H4 (cell line): ENCODE results near the gene NKG7. TPM values are rescaled to one million over a fixed set of nuclear protein-coding genes. Genes with fewer than 3 reads are reported as not detected.
"Not testable (repeated sequence)": the region's sequence is repeated elsewhere in the genome, so short reads cannot be mapped to it uniquely, and the experiment has no call there.

Experiments
- DNase-seq: peaks from one replicate; pipeline ENCODE4 v3.0.0-alpha.2; 2015; ENCODE audit warnings: low spot score
- total RNA-seq: library from RNA; depleted of rRNA; stranded (reverse); fragments of >200 nt; shearing (Covaris generic); gene quantifications from 2 replicates; pipeline ENCODE4 v1.2.3, GENCODE V29; 2014; rRNA removed

The NKG7 gene, protein sequence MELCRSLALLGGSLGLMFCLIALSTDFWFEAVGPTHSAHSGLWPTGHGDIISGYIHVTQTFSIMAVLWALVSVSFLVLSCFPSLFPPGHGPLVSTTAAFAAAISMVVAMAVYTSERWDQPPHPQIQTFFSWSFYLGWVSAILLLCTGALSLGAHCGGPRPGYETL
- total RNA-seq = not detected in 2 replicates

DNA sequence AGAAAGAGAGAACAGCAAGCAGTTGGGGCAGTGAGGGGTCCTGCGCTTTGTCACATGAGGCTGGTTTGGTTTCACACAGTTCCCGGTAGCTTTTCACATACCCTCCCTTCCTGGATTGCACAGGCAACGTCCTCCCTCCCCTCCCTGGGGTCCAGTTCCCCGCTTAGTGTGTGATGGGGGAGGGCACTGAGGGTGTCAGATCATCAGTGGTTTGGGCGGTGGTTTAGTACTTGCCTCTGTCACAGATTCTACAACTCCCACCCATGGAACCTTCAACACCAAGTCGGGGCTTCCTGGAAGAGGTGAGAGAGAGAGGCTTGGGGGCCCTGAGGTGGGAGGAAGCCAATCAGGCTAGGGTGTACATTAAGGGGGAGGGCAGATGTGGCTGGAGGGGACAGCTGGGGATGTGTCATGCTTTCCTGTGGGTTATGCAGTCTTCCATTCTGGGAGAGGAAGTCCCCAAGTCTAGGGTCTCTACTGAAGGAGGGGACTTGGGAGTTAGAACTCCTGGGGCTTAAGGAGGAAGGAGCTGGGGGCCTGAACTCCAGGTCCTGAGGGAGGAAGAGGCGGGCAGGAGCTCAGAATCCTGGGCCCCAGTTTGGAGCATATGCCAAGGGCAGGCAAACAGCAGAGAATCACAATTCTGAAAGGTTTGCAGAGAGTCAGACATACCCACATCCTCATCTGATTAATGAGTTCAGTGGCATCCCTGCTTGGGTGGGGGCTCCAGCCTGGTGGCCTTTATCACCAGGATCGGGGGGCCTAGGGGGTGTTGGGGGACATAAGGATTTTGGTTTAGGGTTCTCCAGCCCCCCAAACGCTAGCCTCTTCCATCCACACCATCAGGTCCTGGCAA is at the start of gene NKG7:
NKG7 (minus strand) TSS at position 6 of the 856 bp plus-strand sequence. CDS start 119 bp downstream, outside the sequence.
- no peak for DNase-seq

DNA sequence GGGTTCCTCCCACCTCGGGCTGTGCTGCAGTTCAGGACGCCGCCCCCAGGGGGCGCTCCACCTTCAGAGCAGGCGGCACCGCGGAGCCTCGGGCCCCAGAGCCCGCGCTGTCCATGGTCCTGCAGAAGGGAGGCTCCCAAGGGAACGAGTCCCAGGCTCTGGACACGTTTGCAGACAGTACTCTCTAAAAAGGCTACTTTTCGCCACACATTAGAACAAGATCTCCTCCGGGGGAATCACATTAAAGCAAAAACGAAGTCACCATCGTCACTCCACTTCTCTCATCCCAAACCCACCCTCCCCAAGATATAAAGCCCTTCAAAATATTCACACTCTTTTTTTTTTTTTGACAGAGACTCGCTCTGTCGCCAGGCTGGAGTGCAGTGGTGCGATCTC is 49.6 kb upstream of the NKG7 start:
- peak; percentile 83 for DNase-seq

DNA sequence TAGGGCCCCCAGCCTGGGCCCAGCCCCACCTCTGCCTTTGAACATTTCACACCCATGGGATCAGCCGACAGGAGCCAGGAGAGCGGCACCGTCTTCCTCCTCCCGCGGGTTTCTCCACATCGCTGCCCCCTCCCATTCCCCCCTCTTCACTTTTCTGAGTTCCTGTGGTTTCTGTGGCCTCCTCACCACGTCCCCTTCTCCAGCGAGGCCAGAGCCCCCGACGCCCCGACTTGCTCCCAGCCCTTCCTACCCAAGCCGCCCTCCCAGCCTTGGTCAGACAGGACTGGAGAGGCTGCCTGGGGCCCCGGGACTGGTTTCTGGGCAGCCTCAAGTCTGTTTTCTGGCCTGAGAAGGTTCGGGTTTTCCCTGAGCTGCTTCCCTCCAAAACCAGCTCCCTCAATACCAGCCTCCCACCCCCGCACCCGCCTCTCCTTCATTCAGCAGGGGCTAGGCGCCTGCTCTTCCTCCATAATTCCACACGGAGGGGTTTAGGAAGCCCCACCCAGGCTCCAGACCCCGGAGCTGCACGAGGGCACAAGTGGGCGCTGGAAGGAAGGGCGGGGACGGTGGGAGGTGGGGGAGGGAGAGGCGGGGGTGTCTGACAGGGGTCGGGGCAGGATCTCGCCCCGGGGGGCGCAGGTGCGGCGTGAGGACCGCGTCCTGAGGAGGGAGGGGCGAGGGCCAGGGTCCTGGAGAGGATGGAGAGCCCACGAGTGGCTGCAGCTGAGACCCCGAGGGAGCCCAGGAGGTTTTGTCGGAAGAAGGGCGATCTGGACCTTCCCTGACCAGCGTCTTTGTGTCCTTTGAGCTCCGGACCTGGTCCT is 49.0 kb upstream of the NKG7 start:
- DNase-seq = no peak

DNA sequence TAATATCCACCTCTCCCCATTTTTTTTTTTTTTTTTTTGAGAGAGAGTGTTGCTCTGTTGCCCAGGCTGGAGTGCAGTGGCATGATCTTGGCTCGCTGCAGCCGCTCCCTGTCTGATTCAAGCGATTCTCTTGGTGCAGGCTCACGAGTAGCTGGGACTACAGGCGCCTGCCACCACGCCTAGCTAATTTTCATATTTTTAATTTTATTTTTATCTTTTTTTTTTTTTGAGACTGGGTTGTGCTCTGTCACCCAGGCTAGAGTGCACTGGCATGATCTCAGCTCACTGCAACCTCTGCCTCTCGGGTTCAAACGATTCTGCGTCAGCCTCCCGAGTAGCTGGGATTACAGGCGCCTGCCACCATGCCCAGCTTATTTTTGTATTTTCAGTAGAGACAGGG is 48.1 kb upstream of the NKG7 start:
- DNase-seq = not testable (repeated sequence)

DNA sequence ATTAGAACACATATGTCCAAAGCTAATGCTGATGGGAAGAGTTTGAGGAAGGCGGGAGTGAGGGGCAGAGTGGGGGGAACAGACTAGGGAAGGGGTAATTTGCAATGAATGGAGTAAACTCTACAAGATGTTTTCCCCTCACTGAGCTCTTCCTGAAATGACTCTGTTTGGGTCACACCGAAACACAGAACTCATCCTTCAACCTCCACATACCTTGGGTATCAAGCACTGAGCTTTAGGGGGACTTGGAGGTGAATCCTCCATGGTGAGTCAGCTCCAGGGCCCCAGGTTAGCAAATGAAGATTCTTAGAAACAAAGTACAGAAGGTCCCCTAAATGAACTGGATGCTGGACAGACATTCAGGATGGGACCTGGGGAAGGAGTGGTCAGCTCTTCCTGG is 46.3 kb upstream of the NKG7 start:
- no peak for DNase-seq

DNA sequence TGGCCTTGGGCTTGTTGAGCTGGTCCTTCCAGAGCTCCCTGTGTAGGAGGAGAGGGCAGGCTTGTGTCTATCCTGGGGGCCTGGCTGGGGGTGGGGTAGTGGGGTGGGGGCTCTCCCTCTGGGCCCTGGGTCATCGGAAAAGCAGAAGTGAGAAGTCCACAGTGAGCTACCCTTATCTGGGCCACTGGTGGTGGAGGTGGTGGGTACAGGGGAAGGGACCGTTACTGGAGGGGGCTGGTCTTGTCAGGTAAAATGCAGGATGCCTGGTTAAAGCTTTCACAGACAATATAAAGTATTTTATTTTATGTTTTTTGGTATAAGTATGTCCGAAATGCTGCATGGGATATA is 45.3 kb upstream of the NKG7 start:
- DNase-seq = no peak

DNA sequence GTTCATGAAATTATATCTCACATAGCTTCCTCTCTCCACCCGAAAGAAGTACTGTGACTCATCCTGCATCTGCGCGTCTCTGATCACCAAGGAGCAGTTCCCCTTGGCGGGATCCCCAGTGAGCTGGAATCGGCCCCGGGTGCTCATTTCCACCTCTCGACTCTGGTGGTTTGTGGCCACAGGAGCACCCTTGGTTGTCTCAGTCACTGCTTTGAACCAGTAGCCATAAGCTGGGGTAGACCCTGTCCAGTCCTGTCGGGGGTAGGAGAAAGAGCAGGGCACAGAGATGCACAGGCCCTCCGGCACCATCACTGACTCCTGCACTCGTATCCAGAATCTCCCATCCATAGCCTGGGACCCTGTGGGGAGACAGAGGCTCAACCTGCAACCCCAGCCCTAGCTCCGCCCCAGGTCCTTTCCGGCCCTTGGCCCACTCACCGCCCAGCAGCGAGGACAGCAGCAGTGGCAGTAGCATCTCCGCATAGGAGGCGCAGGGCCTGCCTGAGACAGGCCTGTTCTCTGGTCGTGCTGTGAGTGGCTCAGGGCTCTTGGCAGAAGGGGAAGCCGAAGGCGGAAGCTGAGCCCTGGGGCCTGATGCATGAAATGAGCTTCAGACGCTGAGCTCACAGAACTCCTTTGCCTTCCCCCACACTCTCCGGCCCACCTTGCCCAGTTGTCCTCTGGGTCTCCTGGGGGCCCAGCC is 44.8 kb upstream of the NKG7 start, which contains the start of gene SIGLEC10:
SIGLEC10 (minus strand) TSS at position 536 of the 703 bp plus-strand sequence; CDS start at position 475, 61 bp downstream.
- DNase-seq = no peak

DNA sequence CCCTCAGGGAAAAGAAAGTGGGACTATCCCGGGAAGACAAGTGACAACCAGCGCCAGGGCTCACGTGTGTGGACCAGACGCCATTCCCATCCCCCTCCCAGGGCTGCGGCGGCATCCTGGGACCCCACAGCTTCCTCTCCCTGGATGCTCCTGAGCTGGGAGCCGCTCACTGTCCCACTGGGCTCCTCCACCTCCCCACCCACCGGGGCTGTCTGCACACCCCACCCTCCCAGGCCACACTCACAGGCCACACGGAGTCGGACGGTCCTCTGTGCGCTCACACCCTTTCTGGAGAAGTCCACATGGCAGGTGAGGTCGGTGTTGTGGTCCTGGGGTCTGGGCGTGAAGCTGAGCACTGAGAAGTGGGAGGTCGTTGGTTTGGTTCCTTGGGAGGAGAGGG is 44.0 kb upstream of the NKG7 start:
- DNase-seq = not testable (repeated sequence)

DNA sequence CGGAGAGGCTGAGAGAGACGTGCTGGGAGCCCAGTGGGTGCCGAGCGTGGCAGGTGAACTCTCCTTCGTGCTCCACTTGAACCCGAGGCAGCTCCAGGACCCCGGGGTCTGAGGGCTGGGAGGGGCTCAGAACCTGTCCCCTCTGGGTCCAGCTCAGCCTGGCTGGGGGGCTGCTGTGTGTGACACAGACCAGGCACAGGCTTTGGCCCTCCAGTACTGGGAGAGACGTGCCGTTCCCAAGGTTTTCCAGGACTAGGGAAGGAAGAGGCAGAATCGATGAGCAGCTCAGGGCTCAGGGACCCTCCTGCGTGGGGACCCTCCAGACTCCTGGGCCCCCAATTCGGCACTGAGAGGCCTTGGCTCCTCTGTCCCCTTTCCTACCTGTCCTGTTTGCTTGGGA is 42.7 kb upstream of the NKG7 start:
- DNase-seq = no peak

DNA sequence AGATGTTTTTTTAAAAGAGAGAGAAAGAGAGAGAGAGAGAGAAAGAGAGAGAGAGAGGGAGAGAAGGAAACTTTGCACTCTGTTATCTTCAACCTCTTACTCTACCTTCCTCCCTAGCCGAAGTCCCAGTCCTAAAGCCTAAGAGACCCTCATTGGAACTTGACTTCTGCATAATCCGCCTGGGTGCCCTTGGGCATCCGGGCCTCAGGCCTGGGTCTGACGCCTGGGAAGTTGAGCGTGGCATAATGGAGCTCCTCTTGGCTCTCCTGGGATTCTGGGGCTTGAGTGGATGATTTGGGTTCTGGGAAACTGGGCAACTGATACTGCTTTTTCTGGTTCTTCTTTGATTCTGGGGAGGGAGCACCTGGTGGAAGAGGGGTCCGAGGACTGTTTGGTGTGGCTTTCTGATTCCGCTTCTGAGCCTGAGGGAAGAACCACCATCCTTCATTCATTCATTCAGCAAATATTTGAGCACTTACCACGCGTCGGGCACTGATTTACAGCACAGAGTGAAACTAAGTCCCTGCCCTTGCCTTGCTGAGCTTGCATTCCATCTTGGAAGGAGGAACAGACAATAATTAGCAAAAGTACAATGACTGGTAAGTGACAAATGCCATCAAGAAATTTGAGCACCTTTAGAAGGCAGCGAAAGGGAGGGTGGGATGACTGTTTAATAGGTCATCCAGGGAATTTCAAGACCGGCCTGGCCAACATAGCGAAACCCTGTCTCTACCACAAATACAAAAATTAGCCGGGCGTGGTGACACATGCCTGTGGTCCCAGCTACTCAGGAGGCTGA is 38.7 kb upstream of the NKG7 start:
- DNase-seq = no peak

DNA sequence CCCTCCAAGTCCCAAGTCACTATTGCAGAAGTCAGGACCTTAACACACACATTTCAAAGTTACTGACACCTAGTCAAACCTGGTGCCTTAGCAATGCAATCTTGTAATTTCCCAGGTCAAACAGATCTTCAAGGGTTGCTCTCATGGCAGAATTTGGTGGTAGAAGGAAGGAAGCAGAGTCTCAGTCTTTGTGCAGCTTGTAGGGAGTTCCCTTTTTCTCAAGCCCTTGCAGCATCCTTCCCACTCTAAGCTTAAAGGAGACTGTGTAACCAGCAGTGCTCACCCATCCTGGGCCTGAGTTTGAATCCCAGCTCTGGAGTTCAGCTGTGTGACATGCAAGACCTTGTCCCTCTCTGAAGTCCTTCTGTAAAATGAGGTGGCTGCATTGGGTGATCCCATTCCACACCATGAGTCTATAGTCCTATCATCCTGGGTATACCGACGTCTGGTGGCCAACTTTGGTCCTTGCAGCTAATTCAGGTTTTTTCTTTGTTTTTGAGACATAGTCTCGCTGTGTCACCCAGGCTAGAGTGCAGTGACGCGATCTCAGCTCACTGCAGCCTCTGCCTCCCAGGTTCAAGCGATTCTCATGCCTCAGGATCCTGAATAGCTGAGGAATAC is 35.2 kb upstream of the NKG7 start:
- peak; percentile 59 for DNase-seq

DNA sequence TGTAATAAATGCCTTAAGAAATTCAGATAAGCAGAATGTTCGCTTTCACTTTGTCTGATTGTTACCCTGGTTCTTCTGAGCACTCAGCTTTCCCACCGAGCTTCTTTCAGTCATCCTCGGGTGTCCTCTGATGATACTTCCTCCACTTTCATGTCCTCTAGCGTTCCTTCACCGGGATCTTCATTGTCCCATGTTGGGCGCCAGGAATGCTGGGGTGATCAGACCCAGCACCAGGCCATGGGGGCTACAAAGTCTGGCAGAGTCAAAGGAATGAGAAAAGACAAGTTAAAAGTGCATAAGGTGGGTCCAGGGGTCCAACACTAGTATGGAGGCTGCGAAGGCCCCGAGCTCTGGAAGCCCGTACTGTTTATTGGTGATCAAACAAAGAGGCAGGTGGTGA is 29.7 kb upstream of the NKG7 start:
- DNase-seq = no peak

DNA sequence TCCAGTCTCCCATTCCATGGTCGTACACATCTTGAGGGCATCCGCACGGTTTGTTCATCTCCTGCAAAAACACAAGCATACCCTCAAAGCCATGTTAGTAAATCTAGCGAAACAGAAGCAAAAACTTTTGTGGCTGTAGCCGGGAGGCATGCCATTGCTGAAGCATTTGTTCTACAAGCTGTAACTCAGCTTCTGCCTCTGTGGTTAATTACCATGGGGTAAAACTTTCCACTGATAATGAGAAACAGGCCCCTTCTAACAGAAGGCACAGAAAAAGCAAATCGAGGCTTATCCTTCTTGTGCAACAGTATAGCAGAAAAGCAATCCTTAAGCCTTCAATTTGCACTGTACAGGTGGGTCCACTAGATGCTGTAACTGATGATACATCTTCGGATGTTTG is 27.5 kb upstream of the NKG7 start:
- DNase-seq = not testable (repeated sequence)

DNA sequence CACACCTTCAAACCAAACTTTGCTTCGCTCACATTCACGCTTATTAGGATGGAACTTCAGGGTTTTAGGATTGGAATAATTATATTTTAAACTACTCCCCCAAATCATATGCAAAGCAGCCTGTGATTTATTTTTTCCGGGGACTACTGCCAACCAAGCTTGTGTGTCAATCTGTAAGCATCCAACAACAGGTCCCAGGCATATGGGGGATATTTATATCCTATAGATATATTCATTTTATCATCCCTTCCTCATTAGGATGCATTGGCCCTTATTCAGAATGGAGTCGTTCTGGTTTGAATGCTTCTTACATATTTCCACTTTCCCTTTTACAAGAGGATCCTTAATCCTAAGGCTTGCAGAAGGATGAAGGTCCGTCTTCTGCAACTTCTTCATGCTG is 26.8 kb upstream of the NKG7 start:
- no peak for DNase-seq

DNA sequence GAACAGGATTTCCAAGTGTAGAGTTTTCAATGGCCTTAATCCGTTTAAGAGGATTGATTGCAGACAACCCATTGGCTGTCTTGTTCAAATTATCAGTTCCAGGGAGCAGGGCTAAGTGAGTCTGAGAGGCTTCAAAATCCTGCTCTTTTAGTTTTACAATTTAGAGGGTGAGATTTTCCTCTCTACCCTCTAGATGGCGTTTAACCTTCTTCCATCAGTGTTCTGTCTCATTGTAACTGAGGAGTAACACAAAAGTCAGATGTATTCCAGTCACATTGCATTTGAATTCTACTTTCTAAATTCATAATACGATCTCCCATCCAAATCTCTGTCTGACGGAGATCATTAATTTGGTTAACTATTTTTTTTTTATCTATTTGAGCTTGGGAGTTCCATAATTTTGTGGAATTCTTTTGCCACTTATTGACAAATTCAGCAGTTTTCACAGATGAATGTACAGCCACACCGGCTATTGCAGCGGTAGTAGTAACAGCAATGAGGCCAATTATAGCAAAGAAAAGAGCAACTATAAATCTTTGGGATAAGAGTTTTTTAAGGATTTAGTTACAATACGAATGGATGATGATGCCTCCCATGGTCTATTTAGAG is 25.7 kb upstream of the NKG7 start:
- DNase-seq = peak; percentile 60

DNA sequence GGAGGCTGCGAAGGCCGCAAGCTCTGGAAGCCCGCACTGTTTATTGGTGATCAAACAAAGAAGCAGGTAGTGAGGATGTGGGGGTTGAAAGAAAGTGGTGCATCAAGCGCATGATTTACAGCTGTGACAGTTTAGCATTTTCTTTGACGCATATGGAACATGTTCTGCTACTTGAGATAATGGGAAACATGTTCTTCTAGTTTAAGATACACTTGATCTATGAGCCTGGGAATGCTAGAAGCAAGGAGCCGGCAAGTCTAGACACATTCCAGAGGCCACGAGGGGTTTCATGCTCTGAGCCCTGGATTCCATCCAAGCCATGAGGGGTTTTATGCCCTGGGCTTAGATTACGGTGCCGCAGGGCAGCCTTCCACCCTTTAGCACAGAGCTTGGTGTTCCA is 25.0 kb upstream of the NKG7 start:
- not testable (repeated sequence) for DNase-seq

DNA sequence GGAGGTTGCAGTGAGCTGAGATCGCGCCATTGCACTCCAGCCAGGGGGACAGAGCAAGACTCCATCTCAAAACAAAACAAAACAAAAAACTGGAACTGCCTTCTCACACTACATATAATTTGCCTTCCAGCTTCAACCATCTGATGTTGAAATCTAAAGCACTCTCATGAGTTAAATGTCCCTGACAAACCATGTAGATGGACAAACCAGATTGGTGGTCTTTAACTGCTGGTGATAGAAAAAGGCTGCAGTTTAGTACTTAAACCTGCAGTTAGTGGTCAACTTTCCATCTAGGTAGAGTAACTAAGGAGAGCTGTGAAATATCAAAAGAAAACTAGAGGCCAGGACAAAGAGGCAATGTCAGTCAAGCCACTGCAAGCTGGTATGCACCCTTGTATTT is 23.7 kb upstream of the NKG7 start:
- no peak for DNase-seq

DNA sequence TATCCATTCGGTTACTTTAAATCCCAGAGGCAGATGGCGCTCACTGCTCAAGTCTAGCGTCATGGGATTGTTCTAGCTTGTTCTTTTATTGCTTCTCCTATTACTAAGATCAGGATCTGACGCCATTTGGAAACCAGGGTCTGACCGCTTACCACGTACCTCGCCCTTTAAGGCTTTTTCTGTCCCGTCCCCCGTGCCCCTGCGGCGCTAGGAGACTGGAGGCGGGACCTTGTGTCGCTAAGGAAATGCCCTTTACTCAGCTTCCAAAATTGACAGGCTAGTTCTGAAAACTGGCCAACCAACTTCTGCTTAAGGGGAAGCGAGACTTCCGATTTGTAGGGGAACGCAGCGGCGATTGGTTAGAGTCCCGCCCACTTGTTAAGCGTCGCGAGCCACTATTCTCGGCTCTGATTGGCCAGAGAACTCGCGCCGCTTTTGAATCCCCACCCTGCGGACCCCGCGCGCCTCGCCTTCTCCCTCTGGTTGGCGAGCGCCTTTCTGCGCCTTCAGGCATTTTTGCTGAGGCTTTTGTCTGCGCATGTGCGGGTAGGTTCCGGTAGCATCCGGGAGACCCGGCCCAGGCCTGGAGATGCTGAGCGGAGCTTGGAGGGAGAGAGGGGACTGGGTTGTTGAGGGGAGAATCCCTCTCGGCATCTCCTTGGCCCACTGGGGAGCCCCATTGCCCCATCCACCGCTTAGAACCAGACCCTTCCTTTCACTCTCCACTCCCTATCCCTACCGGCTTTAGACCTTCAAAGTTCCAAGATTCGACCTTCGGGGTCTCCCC is 21.8 kb upstream of the NKG7 start:
- DNase-seq = peak; percentile 100

DNA sequence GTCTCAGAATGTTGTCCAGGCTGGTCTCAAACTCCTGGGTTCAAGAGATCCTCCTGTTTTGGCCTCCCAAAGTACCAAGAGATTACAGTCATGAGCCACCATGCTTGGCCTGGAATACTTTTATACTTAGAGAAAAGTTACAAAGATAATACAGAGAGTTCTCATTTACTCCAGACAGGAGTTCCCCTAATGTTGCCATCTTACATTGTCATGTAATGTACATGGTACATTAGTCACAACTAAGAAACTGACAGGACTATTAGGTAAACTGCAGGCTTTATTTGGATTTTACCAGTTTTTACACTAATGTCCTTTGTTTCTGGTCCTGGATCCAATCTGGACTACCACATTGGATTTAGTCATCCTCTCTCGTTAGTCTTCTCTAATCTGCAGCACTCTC is 20.2 kb upstream of the NKG7 start:
- DNase-seq = no peak
